HG02938 (cell line): ENCODE measurements around the gene NKX2-4.

Experiments
- ATAC-seq: cut with Tn5 transposase; IDR thresholded peaks from one replicate; pipeline ENCODE4 v1.9.1; 2021; ENCODE audit warnings: mild to moderate bottlenecking, moderate library complexity; ENCODE audit not compliant: unreplicated experiment

NKX2-4 gene

GRCh38 chr20:21364413-21364812 lies 32.9 kb downstream of the NKX2-4 start:
- no peak for ATAC-seq

GRCh38 chr20:21361266-21361665 lies 36.1 kb downstream of the NKX2-4 start:
- no peak for ATAC-seq

- ATAC-seq, result no peak
These were observed 36.6 kb downstream of the NKX2-4 start for GRCh38 chr20:21360705-21361104.

GRCh38 chr20:21358737-21359136 lies 38.6 kb downstream of the NKX2-4 start:
- ATAC-seq, result no peak

- ATAC-seq, result no peak
These were observed 39.5 kb downstream of the NKX2-4 start for GRCh38 chr20:21357844-21358243.

GRCh38 chr20:21356386-21356785 lies 40.9 kb downstream of the NKX2-4 start:
- no peak for ATAC-seq

GRCh38 chr20:21355981-21356380 lies 41.3 kb downstream of the NKX2-4 start:
- ATAC-seq, result no peak

GRCh38 chr20:21353236-21353635 lies 44.1 kb downstream of the NKX2-4 start:
- no peak for ATAC-seq

- no peak for ATAC-seq
These were observed 44.6 kb downstream of the NKX2-4 start for GRCh38 chr20:21352703-21353102.
